K562 (cell line): ENCODE results near the gene C2orf42. TPM values are rescaled to one million over a fixed set of nuclear protein-coding genes. Genes with fewer than 3 reads are reported as not detected.

Experiments
- ARHGAP35 ChIP-seq: fragments of 450-650 bp; IDR thresholded peaks from 2 replicates; pipeline ENCODE4 v1.6.1; 2018; ENCODE audit not compliant: partially characterized antibody
- MEF2D ChIP-seq: conservative IDR thresholded peaks from 2 replicates; pipeline ENCODE4 v1.6.1; 2016; ENCODE audit warnings: low read depth, missing genetic modification characterization, missing compliant biosample characterization
- MGA ChIP-seq: fragments of 450-650 bp; IDR thresholded peaks from 2 replicates; pipeline ENCODE4 v1.6.1; 2016; ENCODE audit warnings: mild to moderate bottlenecking, moderate library complexity
- MXI1 ChIP-seq: IDR thresholded peaks from 2 replicates; pipeline ENCODE4 v1.6.1; 2011; ENCODE audit warnings: low read depth, mild to moderate bottlenecking, improper control_type of control experiment, low read length
- NCOR1 ChIP-seq: fragments of 450-650 bp; IDR thresholded peaks from 2 replicates; pipeline ENCODE4 v1.6.1; 2016; ENCODE audit warnings: mild to moderate bottlenecking, moderate library complexity
- SLC30A9 ChIP-seq: fragments of 250-450 bp; sonication (Bioruptor Pico); IDR thresholded peaks from 2 replicates; pipeline ENCODE4 v1.8.0; 2022; ENCODE audit warnings: mild to moderate bottlenecking, moderate library complexity
- SMAD1 ChIP-seq: fragments of 150-350 bp; IDR thresholded peaks from 2 replicates; pipeline ENCODE4 v1.6.1; 2014; ENCODE audit warnings: low read length, low read depth; ENCODE audit not compliant: partially characterized antibody
- ZBED1 ChIP-seq: IDR thresholded peaks from 2 replicates; pipeline ENCODE4 v1.6.1; 2014
- ZBTB26 ChIP-seq: fragments of 450-650 bp; formaldehyde crosslinking; IDR thresholded peaks from 2 replicates; pipeline ENCODE4 v1.4.0; 2022; ENCODE audit warnings: missing genetic modification characterization
- ZSCAN29 ChIP-seq: fragments of 450-650 bp; IDR thresholded peaks from 2 replicates; pipeline ENCODE4 v1.6.1; 2017
- polyA plus RNA-seq, 8 experiments: library from polyadenylated mRNA; depleted of rRNA in 4 of 8; stranded (reverse) in 5 of 8; unstranded in 3 of 8; fragments of >200 nt; fragmentation: Nextera tagmentation in 2 of 8; fragmentation: Illumina TruSeq in 1 of 8; extraction: Ambion mirVana in 2 of 8; extraction: Trizol in 1 of 8; gene quantifications; 2 replicates each; pipeline versions ENCODE4 v1.2.1 to v1.2.3, GENCODE V29; 2011 to 2014; ENCODE audit warnings: inconsistent platforms in 1 of 8, missing spikeins in 1 of 8
- total RNA-seq, 7 experiments: library from RNA; depleted of rRNA in 6 of 7; stranded (reverse); fragments of >200 nt in 6 of 7; fragmentation: Illumina TruSeq in 2 of 7; extraction: Trizol in 2 of 7; gene quantifications; 2 replicates each; pipeline versions ENCODE4 v1.2.1 to v1.2.3, GENCODE V29; 2011 to 2021; ENCODE audit warnings: low replicate concordance in 1 of 7
- TF ChIP-seq, protein P1 (sequence below): sonication (generic); formaldehyde crosslinking; IDR thresholded peaks from 2 replicates; pipeline ENCODE4 v1.8.1; 2023; ENCODE audit warnings: mild to moderate bottlenecking, missing genetic modification reagents
- TF ChIP-seq, protein P2 (sequence below): fragments of 450-650 bp; IDR thresholded peaks from 2 replicates; pipeline ENCODE4 v1.6.1; 2016; ENCODE audit warnings: low read depth, mild to moderate bottlenecking, moderate library complexity

The C2orf42 gene
- total and polyA plus RNA-seq, 9 of the 15 experiments (the other 6 are each of a cell fraction or from before 2014, with no cell fraction given) = 4.6 to 10.9 (median 7.5) TPM

DNA sequence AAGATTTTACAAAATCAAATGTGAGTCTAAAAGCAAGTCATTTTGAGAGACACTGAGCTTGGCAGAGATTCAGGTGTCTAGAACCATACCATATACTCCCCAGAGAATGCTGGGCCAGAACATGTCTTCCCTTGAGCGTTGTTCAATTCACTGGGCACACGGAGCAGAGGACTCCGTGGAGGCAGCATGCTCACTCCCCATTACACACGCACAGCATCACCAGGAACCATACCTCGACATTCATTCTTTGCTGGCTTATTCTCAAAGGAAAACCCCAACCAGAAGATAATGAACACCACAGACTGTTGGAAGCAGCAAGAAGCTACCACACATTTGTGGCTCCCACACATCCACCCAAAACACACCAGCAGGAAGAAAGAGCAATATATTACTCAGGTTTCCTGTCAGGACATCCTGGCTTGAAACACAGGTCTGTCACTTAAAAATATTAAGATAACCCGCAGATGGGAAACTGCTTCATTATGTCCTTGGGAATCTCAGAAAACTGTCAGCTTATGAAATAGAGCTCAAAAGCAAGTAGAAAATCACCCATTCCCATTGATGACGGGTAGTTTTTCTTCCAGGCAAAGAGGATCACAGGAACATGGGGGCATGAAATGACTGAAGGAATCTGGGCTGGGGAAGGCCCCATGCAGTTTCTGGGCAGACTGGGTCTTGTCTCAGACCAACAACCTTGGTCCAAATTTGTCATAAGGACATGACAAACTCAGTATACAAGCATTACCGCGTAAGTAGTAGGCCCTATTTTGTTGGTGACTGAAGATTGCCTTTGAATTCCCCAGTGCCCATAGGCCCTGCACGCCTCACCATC, 57.1 kb downstream of the C2orf42 start (continued):
- peak; percentile 67 for TF ChIP-seq MGA
- TF ChIP-seq MXI1 = no peak
- TF ChIP-seq ZBED1 = no peak
- TF ChIP-seq ZSCAN29 = no peak
- TF ChIP-seq, protein P1, sequence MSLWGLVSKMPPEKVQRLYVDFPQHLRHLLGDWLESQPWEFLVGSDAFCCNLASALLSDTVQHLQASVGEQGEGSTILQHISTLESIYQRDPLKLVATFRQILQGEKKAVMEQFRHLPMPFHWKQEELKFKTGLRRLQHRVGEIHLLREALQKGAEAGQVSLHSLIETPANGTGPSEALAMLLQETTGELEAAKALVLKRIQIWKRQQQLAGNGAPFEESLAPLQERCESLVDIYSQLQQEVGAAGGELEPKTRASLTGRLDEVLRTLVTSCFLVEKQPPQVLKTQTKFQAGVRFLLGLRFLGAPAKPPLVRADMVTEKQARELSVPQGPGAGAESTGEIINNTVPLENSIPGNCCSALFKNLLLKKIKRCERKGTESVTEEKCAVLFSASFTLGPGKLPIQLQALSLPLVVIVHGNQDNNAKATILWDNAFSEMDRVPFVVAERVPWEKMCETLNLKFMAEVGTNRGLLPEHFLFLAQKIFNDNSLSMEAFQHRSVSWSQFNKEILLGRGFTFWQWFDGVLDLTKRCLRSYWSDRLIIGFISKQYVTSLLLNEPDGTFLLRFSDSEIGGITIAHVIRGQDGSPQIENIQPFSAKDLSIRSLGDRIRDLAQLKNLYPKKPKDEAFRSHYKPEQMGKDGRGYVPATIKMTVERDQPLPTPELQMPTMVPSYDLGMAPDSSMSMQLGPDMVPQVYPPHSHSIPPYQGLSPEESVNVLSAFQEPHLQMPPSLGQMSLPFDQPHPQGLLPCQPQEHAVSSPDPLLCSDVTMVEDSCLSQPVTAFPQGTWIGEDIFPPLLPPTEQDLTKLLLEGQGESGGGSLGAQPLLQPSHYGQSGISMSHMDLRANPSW = no peak
- TF ChIP-seq ARHGAP35 = no peak
- TF ChIP-seq, protein P2, sequence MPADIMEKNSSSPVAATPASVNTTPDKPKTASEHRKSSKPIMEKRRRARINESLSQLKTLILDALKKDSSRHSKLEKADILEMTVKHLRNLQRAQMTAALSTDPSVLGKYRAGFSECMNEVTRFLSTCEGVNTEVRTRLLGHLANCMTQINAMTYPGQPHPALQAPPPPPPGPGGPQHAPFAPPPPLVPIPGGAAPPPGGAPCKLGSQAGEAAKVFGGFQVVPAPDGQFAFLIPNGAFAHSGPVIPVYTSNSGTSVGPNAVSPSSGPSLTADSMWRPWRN = no peak
- no peak for TF ChIP-seq ZBTB26
- no peak for TF ChIP-seq MEF2D
- TF ChIP-seq NCOR1 = no peak
- TF ChIP-seq SMAD1 = no peak
- no peak for TF ChIP-seq SLC30A9 (CRISPR knock-in tag)
